Neural cell (in vitro differentiated cells): ENCODE results near the gene PISD. TPM values are rescaled to one million over a fixed set of nuclear protein-coding genes. Genes with fewer than 3 reads are reported as not detected.

Experiments used
- H2AFZ ChIP-seq: fragments of 200-600, 300-800 bp; sonication (generic), shearing (Covaris generic); 2 replicates; pipeline ENCODE4 v1.6.0; 2014; ENCODE audit warnings: low read depth, mild to moderate bottlenecking, antibody characterized with exemption, low read length, moderate library complexity
- H3F3A ChIP-seq: fragments of 200-600 bp; shearing (Covaris generic); 2 replicates; pipeline ENCODE4 v1.6.1; 2016; ENCODE audit warnings: mild to moderate bottlenecking, moderate library complexity, mixed read lengths, antibody characterized with exemption, low read length; ENCODE audit not compliant: insufficient read depth, poor library complexity, severe bottlenecking
- H3K27ac ChIP-seq: fragments of 200-600, 300-800 bp; sonication (generic), shearing (Covaris generic); 2 replicates; pipeline ENCODE4 v1.5.1; 2014; ENCODE audit warnings: mild to moderate bottlenecking, low read length, moderate library complexity
- H3K27me3 ChIP-seq: fragments of 300-800, 200-600 bp; sonication (generic), shearing (Covaris generic); 2 replicates; pipeline ENCODE4 v1.6.0; 2014; ENCODE audit warnings: mild to moderate bottlenecking, low read depth, low read length, moderate library complexity; ENCODE audit not compliant: insufficient read depth
- H3K36me3 ChIP-seq: fragments of 300-800, 200-600 bp; sonication (generic), shearing (Covaris generic); 2 replicates; pipeline ENCODE4 v1.5.1; 2014; ENCODE audit warnings: mild to moderate bottlenecking, antibody characterized with exemption, low read length, moderate library complexity; ENCODE audit not compliant: insufficient read depth
- H3K4me2 ChIP-seq: fragments of 300-800, 200-600 bp; sonication (generic), shearing (Covaris generic); 2 replicates; pipeline ENCODE4 v1.6.0; 2014; ENCODE audit warnings: mild to moderate bottlenecking, low read length
- H3K4me3 ChIP-seq: fragments of 300-800, 200-600 bp; sonication (generic), shearing (Covaris generic); 2 replicates; pipeline ENCODE4 v1.5.1; 2014; ENCODE audit warnings: mild to moderate bottlenecking, low read length, moderate library complexity
- H3K79me2 ChIP-seq: fragments of 200-600 bp; shearing (Covaris generic); replicated peaks from 2 replicates; pipeline ENCODE4 v1.6.0; 2014; ENCODE audit warnings: mild to moderate bottlenecking, low read length, moderate library complexity; ENCODE audit not compliant: insufficient read depth
- H3K9ac ChIP-seq: fragments of 300-800, 200-600 bp; sonication (generic), shearing (Covaris generic); 2 replicates; pipeline ENCODE4 v1.6.1; 2016; ENCODE audit warnings: mild to moderate bottlenecking, low read length, mixed read lengths
- H3K9me2 ChIP-seq: fragments of 200-600 bp; shearing (Covaris generic); 2 replicates; pipeline ENCODE4 v1.6.1; 2016; ENCODE audit warnings: mild to moderate bottlenecking, low read length, mixed read lengths; ENCODE audit not compliant: insufficient read depth
- H3K9me3 ChIP-seq: fragments of 200-600, 300-800 bp; sonication (generic), shearing (Covaris generic); 2 replicates; pipeline ENCODE4 v1.6.1; 2016; ENCODE audit warnings: mild to moderate bottlenecking, mixed run types, low read length, moderate library complexity, mixed read lengths
- H4K20me1 ChIP-seq: fragments of 200-600 bp; shearing (Covaris generic); 2 replicates; pipeline ENCODE4 v1.6.1; 2016; ENCODE audit warnings: mild to moderate bottlenecking, mixed run types; ENCODE audit not compliant: insufficient read depth
- CTCF ChIP-seq: fragments of 450-650 bp; IDR thresholded peaks from 2 replicates; pipeline ENCODE4 v1.5.1; 2014; ENCODE audit warnings: antibody characterized with exemption, mild to moderate bottlenecking, moderate library complexity; ENCODE audit not compliant: poor library complexity, severe bottlenecking
- EP300 ChIP-seq: fragments of 450-650 bp; conservative IDR thresholded peaks from 2 replicates; pipeline ENCODE4 v1.6.1; 2014; ENCODE audit warnings: antibody characterized with exemption, mild to moderate bottlenecking, moderate library complexity; ENCODE audit not compliant: poor library complexity, severe bottlenecking
- EZH2 ChIP-seq: fragments of 200-600, 300-800 bp; shearing (Covaris generic), sonication (generic); IDR thresholded peaks from 2 replicates; pipeline ENCODE4 v1.6.1; 2014; ENCODE audit warnings: antibody characterized with exemption, low read length, borderline replicate concordance, mild to moderate bottlenecking; ENCODE audit not compliant: insufficient read depth, poor library complexity, severe bottlenecking
- MXI1 ChIP-seq: fragments of 450-650 bp; conservative IDR thresholded peaks from 2 replicates; pipeline ENCODE4 v1.6.1; 2014; ENCODE audit warnings: antibody characterized with exemption, mild to moderate bottlenecking; ENCODE audit not compliant: poor library complexity, severe bottlenecking
- POLR2AphosphoS5 ChIP-seq: IDR thresholded peaks from 2 replicates; pipeline ENCODE4 v1.6.1; 2012
- RAD21 ChIP-seq: fragments of 450-650 bp; conservative IDR thresholded peaks from 2 replicates; pipeline ENCODE4 v1.6.1; 2014; ENCODE audit warnings: antibody characterized with exemption, mild to moderate bottlenecking, moderate library complexity
- REST ChIP-seq: IDR thresholded peaks from 2 replicates; pipeline ENCODE4 v1.6.1; 2012; ENCODE audit warnings: borderline replicate concordance
- SMC3 ChIP-seq: fragments of 450-650 bp; conservative IDR thresholded peaks from 2 replicates; pipeline ENCODE4 v1.6.1; 2014; ENCODE audit warnings: antibody characterized with exemption, mild to moderate bottlenecking, moderate library complexity; ENCODE audit not compliant: poor library complexity
- TAF1 ChIP-seq: IDR thresholded peaks from 2 replicates; pipeline ENCODE4 v1.6.1; 2012; ENCODE audit warnings: low read depth
- polyA plus RNA-seq: library from polyadenylated mRNA; depleted of rRNA; stranded (reverse); fragments of >200 nt; gene quantifications from 2 replicates; pipeline ENCODE4 v1.2.3, GENCODE V29; 2014

PISD gene
- polyA plus RNA-seq, 1 donor from 2014 or later, result 50.9 TPM

DNA sequence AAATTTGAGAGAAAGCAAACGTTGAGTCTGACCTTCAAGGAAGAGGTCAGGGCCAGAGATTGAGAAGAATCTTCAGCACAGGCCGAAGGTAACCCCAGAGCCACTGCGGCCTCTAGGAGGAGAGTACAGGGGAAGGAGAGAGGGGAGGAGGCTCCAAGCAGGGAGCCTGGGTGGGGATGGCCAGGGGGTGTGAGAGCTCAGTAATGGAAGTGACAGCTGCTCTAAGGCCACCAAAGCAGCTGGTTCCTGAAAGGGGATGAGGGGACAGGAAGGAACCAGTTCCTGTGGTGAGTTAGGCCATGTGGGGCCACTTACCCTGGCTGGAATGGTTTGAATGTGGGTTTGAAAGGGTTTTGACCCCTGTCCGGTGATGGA, 46.1 kb downstream of the PISD start:
- Histone ChIP-seq H3K36me3 (peaks cover 5% of the 10 kb centered on the region), H3K79me2 (no peaks in the 10 kb centered on the region), H3K9ac (no peak overlapping the region), H3K27me3 (no peaks in the 10 kb centered on the region), H3K4me2 (no peak overlapping the region), H3F3A (no peaks in the 10 kb centered on the region), H2AFZ (no peak overlapping the region), H3K4me3 (no peak overlapping the region), H4K20me1 (no peaks in the 10 kb centered on the region), H3K9me2 (no peaks in the 10 kb centered on the region), H3K27ac (no peak overlapping the region), H3K9me3 (no peaks in the 10 kb centered on the region)
- no peak for TF ChIP-seq EP300
- no peak for TF ChIP-seq RAD21
- TF ChIP-seq EZH2, result no peak
- TF ChIP-seq SMC3, result no peak

- Histone ChIP-seq H2AFZ (no peak overlapping the region), H3K36me3 (peaks cover 5% of the 10 kb centered on the region), H3K9me3 (no peaks in the 10 kb centered on the region), H3K27me3 (no peaks in the 10 kb centered on the region), H3K27ac (no peak overlapping the region), H4K20me1 (no peaks in the 10 kb centered on the region), H3K4me2 (no peak overlapping the region), H3K4me3 (no peak overlapping the region), H3K9ac (no peak overlapping the region), H3K9me2 (no peaks in the 10 kb centered on the region), H3F3A (no peaks in the 10 kb centered on the region), H3K79me2 (no peaks in the 10 kb centered on the region)
- TF ChIP-seq TAF1 (no peak), SMC3 (no peak), MXI1 (no peak), EP300 (no peak), CTCF (no peak), EZH2 (no peak), POLR2AphosphoS5 (no peak), RAD21 (no peak)
Observed at GRCh38 chr22:31615491-31615860, 46.5 kb downstream of the PISD start.

- Histone ChIP-seq H3K27ac (no peak overlapping the region), H3K36me3 (peaks cover 5% of the 10 kb centered on the region), H4K20me1 (no peaks in the 10 kb centered on the region), H3K9me2 (no peaks in the 10 kb centered on the region), H3K4me3 (no peak overlapping the region), H3F3A (no peaks in the 10 kb centered on the region), H3K79me2 (no peaks in the 10 kb centered on the region), H3K4me2 (no peak overlapping the region), H2AFZ (no peak overlapping the region), H3K9ac (no peak overlapping the region), H3K27me3 (no peaks in the 10 kb centered on the region), H3K9me3 (no peaks in the 10 kb centered on the region)
- no peak for TF ChIP-seq RAD21
- TF ChIP-seq MXI1, result no peak
- no peak for TF ChIP-seq CTCF
- TF ChIP-seq SMC3, result no peak
- TF ChIP-seq EZH2, result no peak
- no peak for TF ChIP-seq EP300
- no peak for TF ChIP-seq TAF1
- TF ChIP-seq POLR2AphosphoS5, result no peak
- TF ChIP-seq REST, result no peak
Observed at GRCh38 chr22:31614781-31615490, 47.1 kb downstream of the PISD start.
